H1 (cell line): Measurements from ENCODE around the gene ARL3. TPM values are rescaled to one million over a fixed set of nuclear protein-coding genes. Genes with fewer than 3 reads are reported as not detected.

Experiments
- CTCF ChIA-PET: fragments of 300-600 bp; sonication (Branson Sonifier 250); formaldehyde crosslinking; loops from one replicate; lab custom pipeline; 2021; ENCODE audit not compliant: partially characterized antibody; lab: Charles Lee
- POLR2A ChIA-PET: fragments of 300-600 bp; sonication (Branson Sonifier 250); formaldehyde crosslinking; loops from one replicate; lab custom pipeline; 2021; ENCODE audit warnings: inconsistent platforms; ENCODE audit not compliant: partially characterized antibody; lab: Charles Lee
- DNase-seq, 2 experiments: peaks; one replicate each; pipeline versions ENCODE4 v3.0.0 to v3.0.0-alpha.2; 2010 to 2022; ENCODE audit warnings: low spot score in 2 of 2, low read depth in 1 of 2, mixed read lengths in 1 of 2
- FAIRE-seq: peaks from 2 replicates; lab custom pipeline; 2011; peaks lifted over from hg19 to GRCh38; lab: Jason Lieb, UNC
- H2AFZ ChIP-seq: 2 replicates; pipeline ENCODE4 v1.8.1; 2012; ENCODE audit warnings: low read length, inconsistent platforms
- H2AK5ac ChIP-seq: 2 replicates; pipeline ENCODE4 v1.6.1; 2013; ENCODE audit warnings: low read depth, low read length
- H2BK120ac ChIP-seq: replicated peaks from 2 replicates; pipeline ENCODE3; 2013; ENCODE audit warnings: low read depth, low read length, inconsistent platforms
- H2BK12ac ChIP-seq: 2 replicates; pipeline ENCODE4 v1.6.1; 2013; ENCODE audit warnings: low read depth, low read length
- H2BK15ac ChIP-seq: 2 replicates; pipeline ENCODE4 v1.6.1; 2013; ENCODE audit warnings: low read length
- H2BK20ac ChIP-seq: 2 replicates; pipeline ENCODE4 v1.6.1; 2013; ENCODE audit warnings: low read length
- H2BK5ac ChIP-seq: 2 replicates; pipeline ENCODE4 v1.6.1; 2013; ENCODE audit warnings: low read depth, low read length
- H3K14ac ChIP-seq: 2 replicates; pipeline ENCODE4 v1.6.1; 2013; ENCODE audit warnings: inconsistent platforms; ENCODE audit not compliant: insufficient read length
- H3K18ac ChIP-seq: 2 replicates; pipeline ENCODE4 v1.6.1; 2013; ENCODE audit warnings: low read length; ENCODE audit errors: extremely low read depth
- H3K23ac ChIP-seq: 2 replicates; pipeline ENCODE4 v1.6.1; 2013; ENCODE audit warnings: inconsistent platforms; ENCODE audit not compliant: insufficient read length
- H3K23me2 ChIP-seq: 2 replicates; pipeline ENCODE4 v1.6.1; 2013; ENCODE audit warnings: low read depth, low read length
- H3K27ac ChIP-seq: 2 replicates; pipeline ENCODE4 v1.6.1; 2011; ENCODE audit warnings: low read depth, low read length, inconsistent platforms
- H3K27me3 ChIP-seq, 4 experiments: replicated peaks in 1 of 4; 1 replicate in 1 of 4; 2 replicates in 3 of 4; pipeline versions ENCODE4 v1.6.1 to v1.8.1; 2011 to 2013; ENCODE audit warnings: low read length in 3 of 4, mild to moderate bottlenecking in 3 of 4, inconsistent platforms in 2 of 4, mixed read lengths in 2 of 4, moderate library complexity in 1 of 4; ENCODE audit not compliant: control insufficient read depth in 3 of 4, insufficient read depth in 3 of 4; ENCODE audit errors: extremely low read depth in 1 of 4
- H3K36me3 ChIP-seq, 4 experiments: 2 replicates each; pipeline versions ENCODE4 v1.6.1 to v1.8.1; 2011 to 2013; ENCODE audit warnings: mild to moderate bottlenecking in 4 of 4, low read length in 3 of 4, moderate library complexity in 2 of 4, control low read depth in 1 of 4, inconsistent platforms in 1 of 4; ENCODE audit not compliant: insufficient read depth in 4 of 4, control insufficient read depth in 2 of 4
- H3K4ac ChIP-seq: replicated peaks from 2 replicates; pipeline ENCODE3; 2013; ENCODE audit warnings: low read length, low read depth, mixed read lengths, inconsistent platforms; ENCODE audit not compliant: insufficient read length
- H3K4me1 ChIP-seq, 4 experiments: replicated peaks in 1 of 4; 1 replicate in 1 of 4; 2 replicates in 3 of 4; pipeline versions ENCODE4 v1.6.1 to v1.8.1; 2011 to 2013; ENCODE audit warnings: low read length in 3 of 4, inconsistent platforms in 2 of 4, mixed read lengths in 1 of 4; ENCODE audit not compliant: insufficient read depth in 4 of 4, control insufficient read depth in 3 of 4
- H3K4me2 ChIP-seq, 2 experiments: 2 replicates each; pipeline versions ENCODE4 v1.6.1 to v1.8.1; 2011 to 2013; ENCODE audit warnings: low read depth in 2 of 2, low read length in 2 of 2, control low read depth in 1 of 2, inconsistent platforms in 1 of 2, mild to moderate bottlenecking in 1 of 2; ENCODE audit not compliant: insufficient read depth in 1 of 2
- H3K4me3 ChIP-seq, 4 experiments: fragments of 200-600, 300-600 bp in 1 of 4; sonication (generic), shearing (Covaris generic), sonication (Bioruptor Twin) in 1 of 4; 2 replicates each; pipeline versions ENCODE4 v1.5.1 to v1.8.1; 2011 to 2016; ENCODE audit warnings: low read length in 4 of 4, low read depth in 3 of 4, control low read depth in 2 of 4, inconsistent platforms in 2 of 4, mild to moderate bottlenecking in 2 of 4, mixed read lengths in 1 of 4, moderate library complexity in 1 of 4; ENCODE audit not compliant: insufficient read depth in 2 of 4; ENCODE audit errors: extremely low read depth in 1 of 4
- H3K56ac ChIP-seq: replicated peaks from 2 replicates; pipeline ENCODE3; 2013; ENCODE audit warnings: low read depth, mild to moderate bottlenecking, mixed read lengths, low read length, inconsistent platforms; ENCODE audit not compliant: insufficient read length
- H3K79me1 ChIP-seq: 2 replicates; pipeline ENCODE4 v1.6.1; 2013; ENCODE audit warnings: low read depth, low read length, control low read depth
- H3K79me2 ChIP-seq, 2 experiments: 2 replicates each; pipeline versions ENCODE4 v1.6.1 to v1.8.1; 2012 to 2013; ENCODE audit warnings: low read length in 2 of 2, mild to moderate bottlenecking in 2 of 2, inconsistent platforms in 1 of 2; ENCODE audit not compliant: insufficient read depth in 2 of 2, control insufficient read depth in 1 of 2
- H3K9ac ChIP-seq, 4 experiments: replicated peaks in 1 of 4; 1 replicate in 1 of 4; 2 replicates in 3 of 4; pipeline versions ENCODE4 v1.6.1 to v1.8.1; 2011 to 2013; ENCODE audit warnings: low read depth in 3 of 4, low read length in 3 of 4, control low read depth in 2 of 4, mild to moderate bottlenecking in 2 of 4, moderate library complexity in 2 of 4, inconsistent platforms in 1 of 4; ENCODE audit errors: extremely low read depth in 1 of 4
- H3K9me3 ChIP-seq, 2 experiments: 2 replicates each; pipeline versions ENCODE4 v1.6.1 to v1.8.1; 2012 to 2013; ENCODE audit warnings: mild to moderate bottlenecking in 2 of 2, moderate library complexity in 2 of 2, control low read depth in 1 of 2, inconsistent platforms in 1 of 2, low read depth in 1 of 2, low read length in 1 of 2, mixed read lengths in 1 of 2; ENCODE audit not compliant: insufficient read depth in 2 of 2
- H4K20me1 ChIP-seq, 2 experiments: replicated peaks in 1 of 2; 2 replicates each; pipeline versions ENCODE3 to v1.8.1; 2011 to 2013; ENCODE audit warnings: inconsistent platforms in 2 of 2, low read length in 2 of 2, mild to moderate bottlenecking in 1 of 2; ENCODE audit not compliant: insufficient read depth in 2 of 2, control insufficient read depth in 1 of 2
- H4K5ac ChIP-seq: 2 replicates; pipeline ENCODE4 v1.6.1; 2013; ENCODE audit warnings: low read length, low read depth, mixed read lengths, inconsistent platforms; ENCODE audit not compliant: insufficient read length
- H4K8ac ChIP-seq: 2 replicates; pipeline ENCODE4 v1.8.0; 2013; ENCODE audit warnings: mild to moderate bottlenecking, moderate library complexity, low read length, inconsistent platforms; ENCODE audit not compliant: insufficient read depth; ENCODE audit errors: extremely low read depth
- H4K91ac ChIP-seq: replicated peaks from 2 replicates; pipeline ENCODE3; 2013; ENCODE audit warnings: low read length, mixed read lengths, inconsistent platforms; ENCODE audit not compliant: insufficient read length
- CBX5 ChIP-seq: fragments of 300-800, 300-1000 bp; sonication (generic); IDR thresholded peaks from 2 replicates; pipeline ENCODE4 v1.7.1; 2016; ENCODE audit warnings: antibody characterized with exemption, low read length, low read depth
- POU5F1 ChIP-seq: IDR thresholded peaks from 2 replicates; pipeline ENCODE4 v1.6.1; 2011; ENCODE audit warnings: low read depth, mild to moderate bottlenecking, low read length, moderate library complexity
- RBBP5 ChIP-seq: IDR thresholded peaks from 2 replicates; pipeline ENCODE4 v1.7.1; 2012; ENCODE audit warnings: low read depth, mild to moderate bottlenecking, inconsistent platforms, low read length, moderate library complexity, borderline replicate concordance
- SP2 ChIP-seq: IDR thresholded peaks from 2 replicates; pipeline ENCODE4 v1.6.1; 2012; ENCODE audit warnings: mild to moderate bottlenecking, low read length, inconsistent platforms
- WGBS, 2 experiments: shearing (Covaris generic) in 1 of 2; methylation state at CpG; one replicate each; pipeline versions ENCODE4 v1.1.6 to v1.1.7; 2013 to 2015; ENCODE audit warnings: low lambda C conversion rate in 2 of 2, mixed read lengths in 2 of 2, inconsistent platforms in 1 of 2, low coverage in 1 of 2, missing lambda C conversion rate in 1 of 2; ENCODE audit not compliant: insufficient replicate concordance in 2 of 2, insufficient coverage in 1 of 2, insufficient read length in 1 of 2; ENCODE audit errors: extremely low coverage in 1 of 2, missing lambda C conversion rate in 1 of 2; 5-methylcytosine and 5-hydroxymethylcytosine counted together
- polyA plus RNA-seq, 7 experiments: library from polyadenylated mRNA; depleted of rRNA in 3 of 7; stranded (reverse) in 5 of 7; unstranded in 2 of 7; fragments of >200 nt in 5 of 7; fragments of 200-250 nt in 2 of 7; gene quantifications; 1 replicate in 5 of 7; 2 replicates in 1 of 7; 4 replicates in 1 of 7; pipeline versions ENCODE4 v1.2.1 to v1.2.3, GENCODE V29; 2011 to 2013; ENCODE audit warnings: missing spikeins in 2 of 7, mixed read lengths in 2 of 7
- total RNA-seq: library from RNA; stranded (reverse); fragmentation: NEBNext Ultra II Directional; extraction: Animal tissue kit (Norgen Biotek cat#: 25700); gene quantifications from 2 replicates; pipeline ENCODE4 v1.2.1, GENCODE V29; 2021
- TF ChIP-seq, protein P1 (sequence below), 3 experiments: IDR thresholded peaks; 1 replicate in 2 of 3; 2 replicates in 1 of 3; pipeline versions ENCODE4 v1.5.1 to v1.6.1; 2011; ENCODE audit warnings: low read length in 3 of 3, mild to moderate bottlenecking in 3 of 3, inconsistent platforms in 2 of 3, low read depth in 1 of 3, moderate library complexity in 1 of 3; ENCODE audit not compliant: insufficient read depth in 1 of 3; ENCODE audit errors: control extremely low read depth in 1 of 3
- TF ChIP-seq, protein P2 (sequence below): IDR thresholded peaks from 2 replicates; pipeline ENCODE4 v1.6.1; 2011; ENCODE audit warnings: low read length, improper control_type of control experiment

ARL3 gene
- total and polyA plus RNA-seq, 2 of the 8 experiments (the other 6 are each of a cell fraction or from before 2014, with no cell fraction given), result 8.8 to 16.2 TPM

DNA sequence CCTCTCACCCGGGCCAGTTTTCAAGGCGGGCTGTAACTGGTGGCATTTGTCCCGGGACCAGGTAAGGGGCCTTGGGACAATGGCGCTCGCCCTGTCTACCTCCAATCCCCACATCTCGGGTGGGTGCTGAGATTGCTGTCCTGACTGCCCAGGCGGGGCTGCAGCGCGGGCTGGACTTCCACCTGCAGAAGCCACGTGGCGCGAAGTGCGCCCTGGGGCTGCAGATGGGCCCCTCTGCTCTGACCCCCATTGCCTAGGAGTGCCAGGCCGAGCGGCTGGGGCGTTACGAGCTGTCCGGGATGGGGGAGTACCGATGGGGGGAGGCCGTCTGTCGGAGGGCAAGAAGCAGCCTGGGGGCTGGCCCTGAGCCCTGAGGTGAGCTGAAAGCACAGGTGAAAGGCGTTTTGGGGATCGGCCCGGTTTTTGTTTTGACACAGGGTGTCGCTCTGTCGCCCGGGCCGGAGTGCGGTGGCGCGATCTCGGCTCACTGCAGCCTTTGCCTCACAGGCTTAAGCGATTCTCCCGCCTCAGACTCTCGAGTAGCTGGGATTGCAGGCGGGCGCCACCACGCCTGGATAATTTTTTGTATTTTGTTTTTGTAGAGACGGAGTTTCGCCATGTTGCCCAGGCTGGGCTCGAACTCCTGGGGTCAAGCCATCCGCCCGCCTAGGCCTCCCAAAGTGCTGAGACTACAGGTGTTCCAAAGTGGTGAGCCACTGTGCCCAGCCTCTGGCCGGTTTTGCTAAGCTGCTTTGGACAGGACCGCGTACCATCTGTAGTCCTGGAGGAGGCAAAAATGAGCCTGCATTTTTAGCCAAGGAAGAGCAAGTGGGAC is 641 bp upstream of the ARL3 start, which contains the start of gene SFXN2:
Gene SFXN2 (plus strand): TSS at position 16 of the 835 bp plus-strand sequence. CDS start 12,001 bp downstream, outside the sequence.
- H3K56ac ChIP-seq, result peak within 1 kb of the TSS; percentile 72
- ChIA-PET POLR2A (interaction anchor here (0.6 to 7.3 kb wide), 22 partner anchors 11 to 203 kb away, joined by 3 to 53 read pairs (median 4); partner anchors contain the start of genes AS3MT, BORCS7, CNNM2 and TRIM8), CTCF (interaction anchor here (0.7 to 2.1 kb wide), 8 partner anchors 12 to 440 kb away, joined by 3 to 10 read pairs (median 3); no protein-coding TSS in a partner anchor)
- FAIRE-seq, result no peak
- H2BK5ac ChIP-seq, result peak within 1 kb of the TSS; percentile 71
- no peaks in the 10 kb centered on the region for H3K27me3 ChIP-seq
- peak within 1 kb of the TSS; percentile 92; the same call in 1 of the 2 replicates for H2AK5ac ChIP-seq
- peak within 1 kb of the TSS; percentile 98 for H4K5ac ChIP-seq
- peak within 1 kb of the TSS; percentile 78 to 83 for H3K4me2 ChIP-seq
- peaks cover 0 to 9% (median 2%) of the 10 kb centered on the region in 4 experiments; a peak in 4 of 8 replicates for H3K36me3 ChIP-seq
- H3K4me3 ChIP-seq, result peak within 1 kb of the TSS; percentile 85 to 96 (median 92)
- peaks cover 0 to 75% of the 10 kb centered on the region in 2 experiments; a peak in 2 of 4 replicates for H3K79me2 ChIP-seq
- no peak within 1 kb of the TSS for H3K23ac ChIP-seq
- H2BK120ac ChIP-seq, result peak within 1 kb of the TSS; percentile 59
- H3K79me1 ChIP-seq, result peaks cover 4% of the 10 kb centered on the region; the same call in 1 of the 2 replicates
- H3K18ac ChIP-seq, result peak within 1 kb of the TSS; percentile 93
- WGBS, 2 experiments, result 3% methylated on average over 44 of the region's 46 CpGs; no CpG with 5 or more reads in 1 of the 2 experiments
- no peaks in the 10 kb centered on the region for H3K9me3 ChIP-seq
- H4K91ac ChIP-seq, result peak within 1 kb of the TSS; percentile 80
- peak within 1 kb of the TSS; percentile 60 to 93 (median 88) for H3K9ac ChIP-seq
- peaks cover 2 to 12% of the 10 kb centered on the region in 2 experiments for H4K20me1 ChIP-seq
- peaks cover 8% of the 10 kb centered on the region; the same call in 1 of the 2 replicates for H3K23me2 ChIP-seq
- H4K8ac ChIP-seq, result peak within 1 kb of the TSS; percentile 95; the same call in 1 of the 2 replicates
- H2BK20ac ChIP-seq, result no peak within 1 kb of the TSS
- peak within 1 kb of the TSS; percentile 75 for H3K4ac ChIP-seq
- peak within 1 kb of the TSS; percentile 25; the same call in 1 of the 2 replicates for H2AFZ ChIP-seq
- H2BK12ac ChIP-seq, result no peak within 1 kb of the TSS; the same call in 1 of the 2 replicates
- H2BK15ac ChIP-seq, result peak within 1 kb of the TSS; percentile 94; the same call in 1 of the 2 replicates
- H3K14ac ChIP-seq, result no peak within 1 kb of the TSS
- no peak for DNase-seq
- H3K4me1 ChIP-seq, result peaks cover 5 to 22% (median 14%) of the 10 kb centered on the region in 4 experiments; a peak in 6 of 7 replicates
- peak within 1 kb of the TSS; percentile 89 for H3K27ac ChIP-seq
- TF ChIP-seq, protein P1, sequence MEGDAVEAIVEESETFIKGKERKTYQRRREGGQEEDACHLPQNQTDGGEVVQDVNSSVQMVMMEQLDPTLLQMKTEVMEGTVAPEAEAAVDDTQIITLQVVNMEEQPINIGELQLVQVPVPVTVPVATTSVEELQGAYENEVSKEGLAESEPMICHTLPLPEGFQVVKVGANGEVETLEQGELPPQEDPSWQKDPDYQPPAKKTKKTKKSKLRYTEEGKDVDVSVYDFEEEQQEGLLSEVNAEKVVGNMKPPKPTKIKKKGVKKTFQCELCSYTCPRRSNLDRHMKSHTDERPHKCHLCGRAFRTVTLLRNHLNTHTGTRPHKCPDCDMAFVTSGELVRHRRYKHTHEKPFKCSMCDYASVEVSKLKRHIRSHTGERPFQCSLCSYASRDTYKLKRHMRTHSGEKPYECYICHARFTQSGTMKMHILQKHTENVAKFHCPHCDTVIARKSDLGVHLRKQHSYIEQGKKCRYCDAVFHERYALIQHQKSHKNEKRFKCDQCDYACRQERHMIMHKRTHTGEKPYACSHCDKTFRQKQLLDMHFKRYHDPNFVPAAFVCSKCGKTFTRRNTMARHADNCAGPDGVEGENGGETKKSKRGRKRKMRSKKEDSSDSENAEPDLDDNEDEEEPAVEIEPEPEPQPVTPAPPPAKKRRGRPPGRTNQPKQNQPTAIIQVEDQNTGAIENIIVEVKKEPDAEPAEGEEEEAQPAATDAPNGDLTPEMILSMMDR (IDR thresholded peaks at IDR 0.05; ENCODE audit: control extremely low read depth in 1 of 3, insufficient read depth in 1 of 3, low read depth in 1 of 3, low read length in 3 of 3), result peak in 2 of 3 experiments; percentile 6 to 10; a peak in 1 of 4 replicates
- TF ChIP-seq CBX5 (no peak), POU5F1 (no peak), SP2 (no peak), RBBP5 (no peak)
- TF ChIP-seq, protein P2, sequence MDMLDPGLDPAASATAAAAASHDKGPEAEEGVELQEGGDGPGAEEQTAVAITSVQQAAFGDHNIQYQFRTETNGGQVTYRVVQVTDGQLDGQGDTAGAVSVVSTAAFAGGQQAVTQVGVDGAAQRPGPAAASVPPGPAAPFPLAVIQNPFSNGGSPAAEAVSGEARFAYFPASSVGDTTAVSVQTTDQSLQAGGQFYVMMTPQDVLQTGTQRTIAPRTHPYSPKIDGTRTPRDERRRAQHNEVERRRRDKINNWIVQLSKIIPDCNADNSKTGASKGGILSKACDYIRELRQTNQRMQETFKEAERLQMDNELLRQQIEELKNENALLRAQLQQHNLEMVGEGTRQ, result no peak
